ENCODE measurements around the gene YY1.

GRCh38 chr14:100306101-100306997, 67.4 kb downstream of the YY1 start, which contains the start of gene SLC25A29:
- TF ChIP-seq CTCF (IDR thresholded peaks at IDR 0.05; ENCODE audit: borderline replicate concordance, extremely low read depth, low read length, poor library complexity, severe bottlenecking) (no peak), EZH2 (IDR thresholded peaks at IDR 0.05; ENCODE audit: borderline replicate concordance, low read depth, low read length, severe bottlenecking) (no peak)
